NCI-H2081 treated with DMSO at 0.1 percent for 48 hours (cell line): ENCODE results near the gene ANKRD1.
A peak's percentile ranks its signal among the peaks of the same experiment; 100 is the strongest.
"Not testable (repeated sequence)": the region's sequence is repeated elsewhere in the genome, so short reads cannot be mapped to it uniquely, and the experiment has no call there.

Experiments
- DNase-seq: peaks from one replicate; lab custom pipeline; 2025; lab: John Stamatoyannopoulos, UW

ANKRD1 gene

GRCh38 chr10:90912174-90912573 lies 8.7 kb downstream of the ANKRD1 start:
- DNase-seq = no peak

GRCh38 chr10:90911133-90912051 lies 9.5 kb downstream of the ANKRD1 start:
- DNase-seq = peak; percentile 34

GRCh38 chr10:90906596-90906995 lies 14.3 kb downstream of the ANKRD1 start:
- DNase-seq = no peak

GRCh38 chr10:90905925-90906324 lies 15.0 kb downstream of the ANKRD1 start:
- no peak for DNase-seq

- DNase-seq = not testable (repeated sequence)
These were observed 24.0 kb downstream of the ANKRD1 start for GRCh38 chr10:90896916-90897315.

GRCh38 chr10:90893190-90893589 lies 27.7 kb downstream of the ANKRD1 start:
- DNase-seq = no peak

- DNase-seq = no peak
These were observed 30.5 kb downstream of the ANKRD1 start for GRCh38 chr10:90890347-90890746.

- no peak for DNase-seq
These were observed 31.3 kb downstream of the ANKRD1 start for GRCh38 chr10:90889636-90890035.

- DNase-seq = no peak
These were observed 32.5 kb downstream of the ANKRD1 start for GRCh38 chr10:90888387-90888786.

- no peak for DNase-seq
These were observed 33.3 kb downstream of the ANKRD1 start for GRCh38 chr10:90887555-90887954.

GRCh38 chr10:90885176-90885575 lies 35.7 kb downstream of the ANKRD1 start:
- no peak for DNase-seq

GRCh38 chr10:90884431-90884830 lies 36.5 kb downstream of the ANKRD1 start:
- no peak for DNase-seq

- not testable (repeated sequence) for DNase-seq
These were observed 40.7 kb downstream of the ANKRD1 start for GRCh38 chr10:90880059-90880719.

- no peak for DNase-seq
These were observed 41.8 kb downstream of the ANKRD1 start for GRCh38 chr10:90879062-90879461.

- DNase-seq = no peak
These were observed 48.3 kb downstream of the ANKRD1 start for GRCh38 chr10:90872648-90873020.

GRCh38 chr10:90871766-90872647 lies 48.9 kb downstream of the ANKRD1 start, which contains the start of gene RPP30:
Gene RPP30 (plus strand): TSS chr10:90871974. CDS start chr10:90871987, 13 bp downstream.
- DNase-seq = peak; percentile 28

- peak; percentile 12 for DNase-seq
These were observed 49.6 kb downstream of the ANKRD1 start for GRCh38 chr10:90871279-90871765.

GRCh38 chr10:90866050-90866598 lies 54.8 kb downstream of the ANKRD1 start:
- DNase-seq = no peak

- no peak for DNase-seq
These were observed 55.5 kb downstream of the ANKRD1 start for GRCh38 chr10:90865401-90865800.

GRCh38 chr10:90862908-90863514 lies 57.9 kb downstream of the ANKRD1 start:
- no peak for DNase-seq
